Measurements from ENCODE around the gene MARCHF4. TPM values are rescaled to one million over a fixed set of nuclear protein-coding genes. Genes with fewer than 3 reads are reported as not detected.

MARCHF4 gene
- total RNA-seq, 2 donors from 2014 or later, result 0.14 TPM; not detected in 1

DNA sequence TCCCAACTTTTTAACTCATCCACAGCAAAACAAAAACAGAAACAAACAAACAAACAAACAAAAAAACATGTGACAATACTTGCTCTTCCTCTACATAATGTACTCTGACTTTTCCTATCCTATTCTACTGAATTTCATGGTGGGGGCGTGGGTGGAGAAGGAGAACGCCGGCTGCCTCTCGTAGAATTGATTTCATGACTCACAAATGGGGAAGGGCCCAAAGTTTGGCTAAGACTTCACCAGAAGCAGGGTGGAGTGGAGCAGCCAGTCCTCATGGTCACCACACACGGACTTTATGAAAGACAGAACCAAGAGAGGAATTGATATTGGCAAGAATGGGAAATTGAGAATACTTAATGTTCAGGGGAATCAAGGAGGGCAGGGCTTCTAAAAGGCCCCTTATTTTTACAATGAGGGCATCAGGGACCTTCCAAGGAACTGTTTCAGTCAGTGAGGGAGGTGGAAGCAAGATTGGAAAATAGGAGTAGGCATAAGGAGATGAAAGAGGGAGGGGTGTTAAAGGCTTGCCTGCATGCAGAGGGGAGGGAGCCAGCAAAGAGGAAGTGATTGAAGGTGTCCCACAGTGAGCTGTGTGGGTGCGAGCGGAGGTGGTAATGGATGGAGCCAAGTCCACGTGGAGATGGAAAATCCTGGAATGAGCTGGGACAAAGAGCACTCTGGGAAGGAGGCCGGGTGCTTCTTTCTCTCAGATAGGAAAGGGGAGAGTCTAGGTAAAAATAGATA is 27.9 kb downstream of the MARCHF4 start:
- H3K4me3 ChIP-seq, result no peak overlapping the region
- no peak for DNase-seq (ENCODE audit: low spot score)
- no peak overlapping the region for H3K27ac ChIP-seq
- peaks cover 15 to 19% of the 10 kb centered on the region in 2 donors for H3K4me1 ChIP-seq (ENCODE audit: control insufficient read depth in 1 of 2, low read depth in 2 of 2)
- TF ChIP-seq, protein P1, sequence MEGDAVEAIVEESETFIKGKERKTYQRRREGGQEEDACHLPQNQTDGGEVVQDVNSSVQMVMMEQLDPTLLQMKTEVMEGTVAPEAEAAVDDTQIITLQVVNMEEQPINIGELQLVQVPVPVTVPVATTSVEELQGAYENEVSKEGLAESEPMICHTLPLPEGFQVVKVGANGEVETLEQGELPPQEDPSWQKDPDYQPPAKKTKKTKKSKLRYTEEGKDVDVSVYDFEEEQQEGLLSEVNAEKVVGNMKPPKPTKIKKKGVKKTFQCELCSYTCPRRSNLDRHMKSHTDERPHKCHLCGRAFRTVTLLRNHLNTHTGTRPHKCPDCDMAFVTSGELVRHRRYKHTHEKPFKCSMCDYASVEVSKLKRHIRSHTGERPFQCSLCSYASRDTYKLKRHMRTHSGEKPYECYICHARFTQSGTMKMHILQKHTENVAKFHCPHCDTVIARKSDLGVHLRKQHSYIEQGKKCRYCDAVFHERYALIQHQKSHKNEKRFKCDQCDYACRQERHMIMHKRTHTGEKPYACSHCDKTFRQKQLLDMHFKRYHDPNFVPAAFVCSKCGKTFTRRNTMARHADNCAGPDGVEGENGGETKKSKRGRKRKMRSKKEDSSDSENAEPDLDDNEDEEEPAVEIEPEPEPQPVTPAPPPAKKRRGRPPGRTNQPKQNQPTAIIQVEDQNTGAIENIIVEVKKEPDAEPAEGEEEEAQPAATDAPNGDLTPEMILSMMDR (IDR thresholded peaks at IDR 0.05), result no peak
- no peaks in the 10 kb centered on the region for H3K36me3 ChIP-seq
- ATAC-seq (ENCODE audit: insufficient number of reproducible peaks, low FRiP score, low read depth), result no peak
- H3K27me3 ChIP-seq (replicated peaks; ENCODE audit: insufficient read depth), result no peaks in the 10 kb centered on the region
- H3K9me3 ChIP-seq, result no peaks in the 10 kb centered on the region

DNA sequence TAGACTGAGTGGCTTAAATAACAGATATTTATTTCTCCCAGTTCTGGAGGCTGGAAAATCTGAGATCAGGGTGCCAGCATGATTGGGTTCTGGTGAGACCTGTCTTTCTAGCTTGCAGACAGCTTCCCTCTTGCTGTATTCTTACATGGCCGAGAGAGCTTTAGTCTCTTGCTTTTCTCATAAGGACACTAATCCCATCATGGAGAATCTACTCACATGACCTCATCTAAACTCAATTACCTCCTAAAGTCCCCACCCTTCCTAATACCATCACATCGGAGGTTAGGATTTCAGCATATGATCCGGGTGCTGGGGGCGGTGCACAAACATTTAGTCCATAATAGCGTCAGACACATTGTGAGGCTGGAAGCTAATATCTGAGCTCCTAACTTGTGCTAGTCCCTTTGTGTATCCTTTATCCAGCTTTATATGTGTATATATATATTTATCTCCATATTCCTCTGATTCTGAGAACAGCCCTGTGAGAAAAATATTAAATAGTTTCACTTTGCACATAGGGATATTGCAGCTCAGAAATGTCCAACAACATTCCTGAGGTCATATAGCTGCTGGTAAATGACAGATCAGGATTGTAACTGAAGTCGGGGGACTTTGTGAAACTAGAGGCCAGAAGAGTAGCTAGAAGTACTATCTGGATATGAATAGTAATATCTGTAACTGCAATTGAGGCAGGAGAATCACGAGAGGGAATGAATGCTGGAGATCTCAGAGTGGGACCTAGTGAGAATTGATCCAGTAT is 28.9 kb downstream of the MARCHF4 start:
- Histone ChIP-seq H3K4me3 (no peak overlapping the region), H3K27me3 (replicated peaks; ENCODE audit: insufficient read depth) (no peaks in the 10 kb centered on the region), H3K27ac (no peak overlapping the region), H3K4me1 (ENCODE audit: control insufficient read depth in 1 of 2, low read depth in 2 of 2) (peaks cover 15 to 25% of the 10 kb centered on the region in 2 donors), H3K36me3 (no peaks in the 10 kb centered on the region), H3K9me3 (no peaks in the 10 kb centered on the region)
- ATAC-seq (ENCODE audit: insufficient number of reproducible peaks, low FRiP score, low read depth) (no peak), DNase-seq (ENCODE audit: low spot score) (no peak)
- TF ChIP-seq, protein P1 (IDR thresholded peaks at IDR 0.05), result no peak

DNA sequence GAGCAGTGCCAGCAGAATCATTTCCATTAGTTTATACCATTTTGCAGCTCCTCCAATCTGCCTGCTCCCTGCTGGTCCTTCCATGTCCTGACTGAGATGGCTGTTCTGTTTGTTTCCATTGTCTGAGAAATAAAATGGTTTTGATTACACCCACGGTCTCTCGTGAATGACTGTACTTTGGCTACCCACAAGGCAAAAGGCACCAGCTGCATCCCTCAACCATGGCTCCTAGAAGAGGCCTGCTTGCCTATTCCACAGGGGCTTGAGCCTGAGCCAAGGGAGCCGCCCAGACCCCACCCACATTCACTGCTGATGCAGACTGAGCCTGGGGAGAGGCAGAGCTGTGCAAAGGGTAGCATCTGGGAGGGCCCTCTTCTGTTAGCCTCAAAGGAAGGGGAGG is 31.2 kb downstream of the MARCHF4 start:
- ATAC-seq (ENCODE audit: insufficient number of reproducible peaks, low FRiP score, low read depth), result no peak
- Histone ChIP-seq H3K4me3 (no peak overlapping the region), H3K27me3 (replicated peaks; ENCODE audit: insufficient read depth) (no peaks in the 10 kb centered on the region), H3K4me1 (ENCODE audit: control insufficient read depth in 1 of 2, low read depth in 2 of 2) (peaks cover 15 to 25% of the 10 kb centered on the region in 2 donors), H3K27ac (peak overlapping the region; percentile 56), H3K36me3 (no peaks in the 10 kb centered on the region), H3K9me3 (no peaks in the 10 kb centered on the region)
- no peak for DNase-seq (ENCODE audit: low spot score)
- TF ChIP-seq, protein P1 (IDR thresholded peaks at IDR 0.05), result no peak

DNA sequence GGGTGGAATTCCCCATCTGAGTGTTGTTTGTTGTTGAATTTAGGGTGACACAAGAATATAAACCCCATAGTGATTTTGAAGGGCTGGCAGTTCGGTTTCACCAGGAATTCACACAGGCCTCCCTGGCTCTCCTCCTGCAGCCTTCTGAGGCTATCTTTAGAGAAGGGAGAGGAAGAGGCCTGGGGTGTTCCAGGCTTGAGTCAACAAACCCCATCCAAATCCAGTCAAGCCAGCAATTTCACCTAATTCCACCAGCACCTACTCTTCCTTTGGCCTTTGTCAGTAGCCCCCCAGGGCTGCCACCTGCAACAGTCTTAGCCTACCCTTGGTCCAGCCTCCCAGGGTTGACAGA is 32.0 kb downstream of the MARCHF4 start:
- Histone ChIP-seq H3K9me3 (no peaks in the 10 kb centered on the region), H3K36me3 (no peaks in the 10 kb centered on the region), H3K27ac (peak overlapping the region; percentile 56), H3K27me3 (replicated peaks; ENCODE audit: insufficient read depth) (no peaks in the 10 kb centered on the region), H3K4me1 (ENCODE audit: control insufficient read depth in 1 of 2, low read depth in 2 of 2) (peaks cover 15 to 25% of the 10 kb centered on the region in 2 donors), H3K4me3 (peak overlapping the region; percentile 32)
- TF ChIP-seq, protein P1 (IDR thresholded peaks at IDR 0.05), result no peak
- ATAC-seq (ENCODE audit: insufficient number of reproducible peaks, low FRiP score, low read depth) (no peak), DNase-seq (ENCODE audit: low spot score) (no peak)

DNA sequence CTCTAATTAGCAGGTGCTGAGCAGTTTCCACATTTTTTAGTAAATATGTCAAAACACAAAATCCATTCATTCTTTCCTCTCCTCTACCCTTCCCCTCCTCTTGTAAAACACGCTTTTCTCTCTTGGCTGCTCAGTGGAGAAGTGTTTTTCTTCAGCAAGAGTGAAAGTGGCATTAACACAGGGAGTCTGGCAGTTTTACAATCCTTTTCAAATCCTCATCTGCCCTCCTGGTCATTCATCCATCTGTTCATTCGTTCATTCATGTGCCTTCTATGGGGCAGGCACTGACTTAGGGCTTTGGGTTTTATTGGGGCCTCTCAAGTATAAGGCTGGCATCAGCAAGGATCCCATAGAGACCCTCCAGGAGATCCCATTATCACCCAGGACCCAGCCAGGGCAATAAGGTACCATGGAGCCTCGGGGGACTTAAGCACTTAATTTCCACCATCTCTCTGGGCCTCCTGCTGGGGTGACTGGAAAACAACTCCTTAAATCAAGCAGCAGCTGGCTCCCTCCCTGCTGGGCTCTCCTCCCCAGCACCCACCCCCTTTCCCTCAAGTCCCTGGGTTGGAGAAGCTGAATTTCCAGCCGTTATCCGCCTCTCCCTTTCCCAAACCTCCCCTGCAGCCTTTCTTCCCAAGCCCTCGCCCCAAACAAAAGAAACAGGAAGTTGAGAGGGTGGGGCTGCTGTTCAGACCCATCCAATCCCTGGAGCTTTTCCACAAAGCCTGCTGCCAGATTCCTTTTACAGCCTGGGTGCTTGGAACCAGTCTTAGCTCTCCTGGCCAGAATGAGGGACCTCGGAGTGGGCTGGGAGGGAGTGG is 32.6 kb downstream of the MARCHF4 start:
- no peak for ATAC-seq (ENCODE audit: insufficient number of reproducible peaks, low FRiP score, low read depth)
- peak overlapping the region; percentile 32 for H3K4me3 ChIP-seq
- no peaks in the 10 kb centered on the region for H3K27me3 ChIP-seq (replicated peaks; ENCODE audit: insufficient read depth)
- peaks cover 15 to 25% of the 10 kb centered on the region in 2 donors for H3K4me1 ChIP-seq (ENCODE audit: control insufficient read depth in 1 of 2, low read depth in 2 of 2)
- no peak for DNase-seq (ENCODE audit: low spot score)
- no peaks in the 10 kb centered on the region for H3K9me3 ChIP-seq
- no peaks in the 10 kb centered on the region for H3K36me3 ChIP-seq
- TF ChIP-seq, protein P1 (IDR thresholded peaks at IDR 0.05), result no peak
- H3K27ac ChIP-seq, result peak overlapping the region; percentile 56

Measured in thoracic aorta (tissue), 2 donors.